Mesendoderm (in vitro differentiated cells): ENCODE results near the gene PDE3A.

ENCODE experiments used
- DNase-seq: peaks from one replicate; pipeline ENCODE4 v3.0.0; 2013
- H2AK5ac ChIP-seq: 2 replicates; pipeline ENCODE4 v1.6.1; 2013; ENCODE audit warnings: low read length, inconsistent platforms
- H2BK120ac ChIP-seq: 2 replicates; pipeline ENCODE4 v1.6.1; 2013; ENCODE audit warnings: low read depth, mild to moderate bottlenecking, low read length, moderate library complexity, mixed read lengths
- H2BK15ac ChIP-seq: replicated peaks from 2 replicates; pipeline ENCODE4 v1.6.1; 2013; ENCODE audit warnings: low read depth, mild to moderate bottlenecking, moderate library complexity
- H2BK5ac ChIP-seq: 2 replicates; pipeline ENCODE4 v1.6.1; 2013; ENCODE audit warnings: low read length, inconsistent platforms
- H3K18ac ChIP-seq: 2 replicates; pipeline ENCODE4 v1.6.1; 2013; ENCODE audit warnings: mild to moderate bottlenecking, low read length, mixed read lengths
- H3K23ac ChIP-seq: one replicate; pipeline ENCODE4 v1.6.1; 2013; ENCODE audit warnings: low read length
- H3K27ac ChIP-seq: 2 replicates; pipeline ENCODE4 v1.5.1; 2013; ENCODE audit warnings: low read depth, mild to moderate bottlenecking, inconsistent platforms, low read length, moderate library complexity
- H3K27me3 ChIP-seq: 2 replicates; pipeline ENCODE4 v1.6.1; 2013; ENCODE audit warnings: low read length, control low read depth, mild to moderate bottlenecking, inconsistent platforms; ENCODE audit not compliant: insufficient read depth, poor library complexity
- H3K36me3 ChIP-seq: 2 replicates; pipeline ENCODE4 v1.6.1; 2013; ENCODE audit warnings: low read length, inconsistent platforms; ENCODE audit not compliant: control insufficient read depth, insufficient read depth
- H3K4ac ChIP-seq: one replicate; pipeline ENCODE4 v1.6.1; 2013; ENCODE audit warnings: low read depth, mild to moderate bottlenecking, low read length, moderate library complexity
- H3K4me1 ChIP-seq: 2 replicates; pipeline ENCODE4 v1.6.1; 2013; ENCODE audit warnings: low read depth, low read length, inconsistent platforms; ENCODE audit not compliant: control insufficient read depth
- H3K4me2 ChIP-seq: 2 replicates; pipeline ENCODE4 v1.6.1; 2013; ENCODE audit warnings: low read length
- H3K4me3 ChIP-seq: 2 replicates; pipeline ENCODE4 v1.5.1; 2013; ENCODE audit warnings: mild to moderate bottlenecking, low read length
- H3K56ac ChIP-seq: one replicate; pipeline ENCODE4 v1.6.1; 2013; ENCODE audit warnings: low read length
- H3K79me1 ChIP-seq: 2 replicates; pipeline ENCODE4 v1.6.1; 2013; ENCODE audit warnings: low read length, inconsistent platforms
- H3K79me2 ChIP-seq: 2 replicates; pipeline ENCODE4 v1.6.1; 2013; ENCODE audit warnings: mild to moderate bottlenecking, low read length; ENCODE audit not compliant: control insufficient read depth, insufficient read depth
- H3K9ac ChIP-seq: 2 replicates; pipeline ENCODE4 v1.6.1; 2013; ENCODE audit warnings: low read length, inconsistent platforms
- H4K5ac ChIP-seq: one replicate; pipeline ENCODE4 v1.6.1; 2013; ENCODE audit warnings: low read length
- H4K8ac ChIP-seq: one replicate; pipeline ENCODE4 v1.6.1; 2013; ENCODE audit warnings: low read depth, mild to moderate bottlenecking, control low read depth, low read length, moderate library complexity
- whole genome bisulfite sequencing: extraction: QIAGEN DNeasy Blood & Tissue Kit; methylation state at CpG from one replicate; pipeline ENCODE4 v1.1.7; 2013; ENCODE audit warnings: low lambda C conversion rate, missing lambda C conversion rate; ENCODE audit not compliant: insufficient coverage; ENCODE audit errors: extremely low coverage; 5-methylcytosine and 5-hydroxymethylcytosine counted together

PDE3A gene

DNA sequence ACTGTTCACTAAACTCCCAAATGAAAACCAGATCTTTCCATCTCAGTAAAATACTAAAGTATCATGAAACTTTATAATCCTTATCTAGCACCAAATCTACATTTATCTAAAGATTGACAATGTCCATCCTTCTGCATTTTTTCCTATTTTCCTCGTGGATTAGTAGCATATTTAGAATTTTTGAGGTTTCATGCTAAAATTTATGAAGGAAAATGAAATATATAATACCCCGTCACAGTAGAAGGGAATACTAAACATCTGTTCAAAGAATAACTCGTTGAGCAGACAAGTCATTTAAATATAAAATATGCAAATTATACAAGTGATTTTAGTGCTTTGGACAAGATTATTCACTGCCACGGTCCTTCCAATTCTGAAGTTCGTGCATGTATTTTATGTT lies 204.1 kb downstream of the PDE3A start:
- no peaks in the 10 kb centered on the region for H3K79me1 ChIP-seq
- H2BK15ac ChIP-seq: no peak overlapping the region
- no peak overlapping the region for H3K56ac ChIP-seq
- H2AK5ac ChIP-seq: no peak overlapping the region
- no peak overlapping the region for H4K8ac ChIP-seq
- no peak overlapping the region for H3K4ac ChIP-seq
- no peak overlapping the region for H3K18ac ChIP-seq
- no peaks in the 10 kb centered on the region for H3K27me3 ChIP-seq
- H3K79me2 ChIP-seq: no peaks in the 10 kb centered on the region
- H3K27ac ChIP-seq: no peak overlapping the region
- H3K36me3 ChIP-seq: no peaks in the 10 kb centered on the region
- H2BK120ac ChIP-seq: no peak overlapping the region
- no peak for DNase-seq
- H3K4me3 ChIP-seq: no peak overlapping the region
- H3K9ac ChIP-seq: no peak overlapping the region
- H4K5ac ChIP-seq: no peak overlapping the region
- H2BK5ac ChIP-seq: no peak overlapping the region
- no peak overlapping the region for H3K4me2 ChIP-seq
- H3K4me1 ChIP-seq: no peaks in the 10 kb centered on the region
- no peak overlapping the region for H3K23ac ChIP-seq
- WGBS: no CpG with 5 or more reads among the region's 5 CpGs

DNA sequence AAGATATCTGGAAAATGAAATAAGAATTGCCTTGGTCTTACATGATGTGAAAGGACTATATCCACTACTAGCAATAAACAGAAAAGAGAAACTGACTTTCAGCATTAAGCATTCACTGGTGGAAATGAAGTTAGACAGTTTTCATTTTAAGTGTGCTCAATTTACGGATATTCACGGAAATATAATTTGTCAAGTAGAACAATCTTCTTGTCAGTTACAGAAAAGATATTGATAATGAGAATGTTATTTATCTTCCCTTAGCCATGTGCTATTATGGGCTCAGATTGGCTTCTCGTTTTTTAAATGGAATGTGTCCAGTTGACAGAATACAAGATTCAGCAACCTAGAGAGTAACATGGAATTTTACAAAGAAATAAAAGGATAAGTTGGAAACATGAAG lies 208.2 kb downstream of the PDE3A start:
- Histone ChIP-seq H3K27me3 (no peaks in the 10 kb centered on the region), H3K27ac (no peak overlapping the region), H3K79me1 (no peaks in the 10 kb centered on the region), H3K4ac (no peak overlapping the region), H3K23ac (no peak overlapping the region), H4K8ac (no peak overlapping the region), H3K79me2 (no peaks in the 10 kb centered on the region), H3K18ac (no peak overlapping the region), H3K4me3 (no peak overlapping the region), H3K36me3 (no peaks in the 10 kb centered on the region), H3K9ac (no peak overlapping the region), H2BK120ac (no peak overlapping the region), H3K4me1 (no peaks in the 10 kb centered on the region), H2BK5ac (no peak overlapping the region), H3K56ac (no peak overlapping the region), H3K4me2 (no peak overlapping the region), H2BK15ac (no peak overlapping the region), H4K5ac (no peak overlapping the region), H2AK5ac (no peak overlapping the region)
- no peak for DNase-seq
- no CpG with 5 or more reads among the region's 3 CpGs for WGBS

DNA sequence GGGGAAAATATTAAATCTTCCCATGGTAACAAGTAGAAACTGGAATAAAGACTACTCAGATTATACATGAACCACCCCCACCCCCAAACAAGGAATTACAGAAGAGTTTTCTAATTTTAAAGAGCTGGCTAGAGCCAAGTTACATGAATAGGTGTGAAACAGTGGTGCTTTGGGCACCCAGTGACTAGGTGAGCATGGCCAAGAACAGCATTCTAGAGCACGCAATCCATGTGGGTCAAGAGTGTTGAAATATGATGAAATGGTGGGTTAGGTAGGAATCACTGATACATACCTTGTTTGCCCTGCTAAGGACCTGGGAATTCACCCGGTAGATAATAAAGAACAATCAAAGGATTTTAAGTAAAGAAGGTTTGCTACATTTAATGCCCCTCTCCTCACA lies 208.7 kb downstream of the PDE3A start:
- H3K9ac ChIP-seq: no peak overlapping the region
- no peaks in the 10 kb centered on the region for H3K4me1 ChIP-seq
- H4K8ac ChIP-seq: no peak overlapping the region
- H3K36me3 ChIP-seq: no peaks in the 10 kb centered on the region
- no peak overlapping the region for H3K27ac ChIP-seq
- no peak overlapping the region for H3K23ac ChIP-seq
- H3K4ac ChIP-seq: no peak overlapping the region
- H2AK5ac ChIP-seq: no peak overlapping the region
- H2BK15ac ChIP-seq: no peak overlapping the region
- no peaks in the 10 kb centered on the region for H3K79me2 ChIP-seq
- no peak overlapping the region for H2BK120ac ChIP-seq
- no peak overlapping the region for H3K56ac ChIP-seq
- H3K27me3 ChIP-seq: no peaks in the 10 kb centered on the region
- no peak overlapping the region for H3K4me2 ChIP-seq
- no CpG with 5 or more reads among the region's 2 CpGs for WGBS
- no peak overlapping the region for H4K5ac ChIP-seq
- no peak overlapping the region for H2BK5ac ChIP-seq
- no peak for DNase-seq
- no peak overlapping the region for H3K18ac ChIP-seq
- H3K79me1 ChIP-seq: no peaks in the 10 kb centered on the region
- no peak overlapping the region for H3K4me3 ChIP-seq

DNA sequence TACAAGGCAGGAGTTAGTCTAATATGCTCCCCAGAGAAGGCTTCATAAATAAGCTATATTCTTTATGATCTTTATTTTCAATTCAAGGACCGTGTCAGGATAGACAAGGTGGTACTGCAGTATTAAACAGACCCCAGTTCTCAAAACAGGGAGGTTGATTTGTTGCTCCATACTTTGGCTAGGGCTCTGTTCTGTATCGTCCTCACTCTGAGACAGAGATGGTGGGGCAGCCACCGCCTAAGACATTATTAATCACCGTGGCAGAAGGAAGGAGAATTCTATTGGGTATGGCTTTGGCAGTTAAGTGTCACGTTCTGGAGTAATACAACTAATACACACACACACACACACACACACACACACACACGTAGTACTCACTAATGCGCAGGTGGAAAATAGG lies 209.8 kb downstream of the PDE3A start:
- no peak overlapping the region for H2BK5ac ChIP-seq
- no peak overlapping the region for H3K56ac ChIP-seq
- no peak overlapping the region for H3K9ac ChIP-seq
- H3K4me2 ChIP-seq: no peak overlapping the region
- H3K4ac ChIP-seq: no peak overlapping the region
- no peaks in the 10 kb centered on the region for H3K79me2 ChIP-seq
- no peak overlapping the region for H3K4me3 ChIP-seq
- no peak overlapping the region for H3K23ac ChIP-seq
- no peaks in the 10 kb centered on the region for H3K36me3 ChIP-seq
- no peak overlapping the region for H2BK120ac ChIP-seq
- H4K5ac ChIP-seq: no peak overlapping the region
- H3K18ac ChIP-seq: no peak overlapping the region
- H2AK5ac ChIP-seq: no peak overlapping the region
- no peak overlapping the region for H3K27ac ChIP-seq
- H3K27me3 ChIP-seq: no peaks in the 10 kb centered on the region
- WGBS: no CpG with 5 or more reads among the region's 7 CpGs
- no peak for DNase-seq
- no peaks in the 10 kb centered on the region for H3K4me1 ChIP-seq
- no peak overlapping the region for H2BK15ac ChIP-seq
- H3K79me1 ChIP-seq: no peaks in the 10 kb centered on the region
- H4K8ac ChIP-seq: no peak overlapping the region

DNA sequence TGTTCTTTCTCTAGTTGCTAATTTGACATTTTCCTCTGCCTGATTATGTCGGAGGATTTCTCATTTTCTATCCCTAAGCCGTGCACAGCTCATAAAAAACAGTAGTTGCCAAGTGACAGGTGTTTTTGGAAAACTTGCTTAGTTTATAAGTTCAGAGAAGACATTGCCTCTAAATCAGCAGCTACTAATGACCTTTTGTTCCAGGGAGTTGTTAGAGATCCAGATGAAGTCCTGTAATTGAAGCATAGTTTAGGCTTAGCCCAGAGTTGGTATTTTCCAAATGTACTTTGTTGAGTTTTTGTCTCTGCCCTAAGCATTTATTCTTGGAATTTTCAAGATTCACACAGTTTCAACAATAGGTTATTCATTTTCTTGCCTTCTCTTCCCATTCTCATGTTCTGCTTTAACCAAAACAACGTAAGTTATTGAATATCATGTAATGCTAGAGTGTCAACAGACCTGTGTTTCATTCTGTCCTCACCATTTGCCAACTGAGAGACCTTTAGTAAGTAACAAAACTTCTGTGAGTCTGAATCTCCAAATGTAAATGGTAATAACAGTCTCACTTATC lies 216.8 kb downstream of the PDE3A start:
- Histone ChIP-seq H3K4me3 (no peak overlapping the region), H2BK120ac (no peak overlapping the region), H3K27ac (no peak overlapping the region), H3K4ac (no peak overlapping the region), H3K9ac (no peak overlapping the region), H4K8ac (no peak overlapping the region), H2BK15ac (no peak overlapping the region), H3K56ac (no peak overlapping the region), H2BK5ac (no peak overlapping the region), H3K23ac (no peak overlapping the region), H3K27me3 (no peaks in the 10 kb centered on the region), H3K4me2 (no peak overlapping the region), H3K79me2 (no peaks in the 10 kb centered on the region), H3K18ac (no peak overlapping the region), H4K5ac (no peak overlapping the region), H3K4me1 (no peaks in the 10 kb centered on the region), H3K79me1 (no peaks in the 10 kb centered on the region), H2AK5ac (no peak overlapping the region), H3K36me3 (no peaks in the 10 kb centered on the region)
- no peak for DNase-seq
- whole genome bisulfite sequencing: no CpG with 5 or more reads among the region's 3 CpGs

DNA sequence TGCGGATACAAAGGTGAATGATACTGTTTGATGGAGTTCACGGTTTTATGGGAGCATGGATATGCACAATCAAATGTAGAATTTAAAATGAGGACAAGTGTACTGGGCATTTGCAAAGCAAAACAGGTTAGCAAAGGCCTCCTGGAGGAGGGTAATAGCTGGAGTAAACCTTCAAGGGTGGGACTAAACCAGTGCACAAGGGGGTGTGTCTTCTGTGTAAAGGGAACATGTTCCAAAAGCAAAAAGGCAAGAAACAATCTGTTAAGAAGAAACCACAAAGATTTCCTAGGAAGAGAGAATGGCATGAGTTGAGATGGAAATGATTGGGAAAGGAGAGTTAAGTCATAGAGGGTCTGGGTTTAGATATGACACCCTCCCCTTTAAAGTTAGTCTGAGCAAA lies 217.6 kb downstream of the PDE3A start:
- Histone ChIP-seq H2BK15ac (no peak overlapping the region), H3K79me2 (no peaks in the 10 kb centered on the region), H3K56ac (no peak overlapping the region), H2BK120ac (no peak overlapping the region), H4K8ac (no peak overlapping the region), H2AK5ac (no peak overlapping the region), H3K23ac (no peak overlapping the region), H4K5ac (no peak overlapping the region), H3K27ac (no peak overlapping the region), H3K18ac (no peak overlapping the region), H3K27me3 (no peaks in the 10 kb centered on the region), H3K79me1 (no peaks in the 10 kb centered on the region), H3K36me3 (no peaks in the 10 kb centered on the region), H2BK5ac (no peak overlapping the region), H3K4me2 (no peak overlapping the region), H3K4me1 (no peaks in the 10 kb centered on the region), H3K4ac (no peak overlapping the region), H3K4me3 (no peak overlapping the region), H3K9ac (no peak overlapping the region)
- DNase-seq: no peak
- WGBS: no CpG with 5 or more reads among the region's 2 CpGs
